ENCODE measurements around the gene PRH1.

DNA sequence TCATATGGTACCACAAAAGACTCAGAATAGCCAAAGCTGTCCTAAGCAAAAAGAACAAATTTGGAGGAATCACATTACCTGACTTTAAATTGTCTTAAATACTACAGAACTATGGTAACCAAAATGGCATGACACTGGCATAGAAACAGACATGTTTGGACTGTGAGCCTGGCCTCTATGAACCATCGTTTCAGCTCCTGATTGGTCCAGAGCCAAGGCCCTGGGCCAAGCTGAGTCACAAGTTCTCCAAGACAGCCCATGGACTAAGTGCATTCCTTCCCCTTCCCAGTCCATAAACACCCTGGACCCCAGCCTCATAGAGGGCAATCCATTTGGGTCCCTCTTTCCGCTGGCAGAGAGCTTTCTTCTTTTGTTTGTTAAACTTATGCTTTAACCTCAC is 22.7 kb downstream of the PRH1 start:
- TF ChIP-seq POLR2AphosphoS5 (IDR thresholded peaks at IDR 0.05; ENCODE audit: low read depth, low read length): no peak
- TF ChIP-seq POLR2A (IDR thresholded peaks at IDR 0.05; ENCODE audit: low read depth, low read length): no peak
- no peak for TF ChIP-seq TAF1 (IDR thresholded peaks at IDR 0.05; ENCODE audit: low read depth, low read length)

Data from GM12891 (cell line).